Astrocyte of the cerebellum (primary cell): Measurements from ENCODE around the gene SH3RF3.

ENCODE experiments used
- DNase-seq: peaks from one replicate; pipeline ENCODE4 v3.0.0-alpha.2; 2011; ENCODE audit warnings: low read depth
- H3K4me3 ChIP-seq: 2 replicates; pipeline ENCODE4 v1.5.1; 2011; ENCODE audit warnings: mild to moderate bottlenecking, low read depth, low read length, moderate library complexity
- CTCF ChIP-seq: IDR thresholded peaks from 2 replicates; pipeline ENCODE4 v1.5.1; 2012; ENCODE audit warnings: low read length, low read depth, moderate library complexity, mild to moderate bottlenecking; ENCODE audit errors: missing control alignments
- in situ Hi-C: cut with HindIII; loops from 2 replicates; pipeline ENCODE4 v1.10.0; 2017; ENCODE audit warnings: low sequenced_read_pairs

The SH3RF3 gene

GRCh38 chr2:109430329-109430636 is 301.3 kb downstream of the SH3RF3 start:
- no peak for TF ChIP-seq CTCF
- H3K4me3 ChIP-seq, result no peak overlapping the region
- in situ Hi-C loops, result no loop called here
- DNase-seq, result no peak

- no peak for TF ChIP-seq CTCF
- H3K4me3 ChIP-seq, result no peak overlapping the region
- DNase-seq, result no peak
- in situ Hi-C loops, result no loop called here
Measured at GRCh38 chr2:109432421-109432820, 303.4 kb downstream of the SH3RF3 start.

- DNase-seq, result no peak
- no peak overlapping the region for H3K4me3 ChIP-seq
- no peak for TF ChIP-seq CTCF
- in situ Hi-C loops, result no loop called here
Measured at GRCh38 chr2:109433486-109433885, 304.5 kb downstream of the SH3RF3 start.

GRCh38 chr2:109433926-109434325 is 304.9 kb downstream of the SH3RF3 start:
- no peak for TF ChIP-seq CTCF
- DNase-seq, result no peak
- H3K4me3 ChIP-seq, result no peak overlapping the region
- in situ Hi-C loops, result no loop called here

- DNase-seq, result no peak
- no peak overlapping the region for H3K4me3 ChIP-seq
- in situ Hi-C loops, result no loop called here
- TF ChIP-seq CTCF, result no peak
Measured at GRCh38 chr2:109434351-109434750, 305.3 kb downstream of the SH3RF3 start.

- TF ChIP-seq CTCF, result no peak
- no peak overlapping the region for H3K4me3 ChIP-seq
- in situ Hi-C loops, result no loop called here
- no peak for DNase-seq
Measured at GRCh38 chr2:109435066-109435690, 306.2 kb downstream of the SH3RF3 start.
